HEK293 (cell line): ENCODE results near the gene PLD6.

Experiments used
- CTCF ChIA-PET: fragments of 350-600 bp; formaldehyde crosslinking; extraction: SDS; loops from one replicate; lab custom pipeline; 2021; ENCODE audit warnings: antibody characterized with exemption; lab: Yijun Ruan, JAX
- POLR2A ChIA-PET: fragments of 300-600 bp; formaldehyde crosslinking; extraction: SDS; loops from one replicate; lab custom pipeline; 2020; ENCODE audit warnings: antibody characterized with exemption, inconsistent platforms; lab: Yijun Ruan, JAX
- H3K27ac ChIP-seq: fragments of 200-500 bp; sonication (Bioruptor generic); 2 replicates; pipeline ENCODE4 v1.5.1; 2014; ENCODE audit warnings: low read depth, low read length, control low read depth, inconsistent platforms; ENCODE audit errors: extremely low read depth
- H3K36me3 ChIP-seq, 2 experiments: fragments of 200-500 bp in 1 of 2; sonication (Bioruptor generic) in 1 of 2; 1 replicate in 1 of 2; 2 replicates in 1 of 2; pipeline ENCODE4 v1.5.1; 2014 to 2017; ENCODE audit warnings: inconsistent platforms in 2 of 2, low read length in 2 of 2; ENCODE audit not compliant: control insufficient read depth in 2 of 2, insufficient read depth in 1 of 2
- H3K4me1 ChIP-seq: fragments of 200-500 bp; sonication (Bioruptor generic); 2 replicates; pipeline ENCODE4 v1.5.1; 2014; ENCODE audit warnings: mild to moderate bottlenecking, low read length, inconsistent platforms; ENCODE audit not compliant: control insufficient read depth, insufficient read depth
- H3K4me3 ChIP-seq: 2 replicates; pipeline ENCODE4 v1.5.1; 2011; ENCODE audit warnings: low read depth, mild to moderate bottlenecking, control low read depth, low read length, moderate library complexity
- H3K9me3 ChIP-seq: fragments of 200-500 bp; sonication (Bioruptor generic); 2 replicates; pipeline ENCODE4 v1.5.1; 2014; ENCODE audit warnings: low read depth, low read length, inconsistent platforms; ENCODE audit not compliant: control insufficient read depth, insufficient read depth
- EGR2 ChIP-seq: fragments of 450-650 bp; formaldehyde crosslinking; IDR thresholded peaks from 2 replicates; pipeline ENCODE4 v1.5.1; 2016; ENCODE audit warnings: low read depth, missing biosample characterization, missing genetic modification characterization
- ELK4 ChIP-seq: IDR thresholded peaks from 2 replicates; pipeline ENCODE4 v1.6.1; 2011; ENCODE audit warnings: mild to moderate bottlenecking, low read depth, low read length, borderline replicate concordance
- HIC1 ChIP-seq: fragments of 450-650 bp; formaldehyde crosslinking; IDR thresholded peaks from 2 replicates; pipeline ENCODE4 v1.5.1; 2016; ENCODE audit warnings: missing biosample characterization, missing genetic modification characterization
- KLF16 ChIP-seq: fragments of 450-650 bp; formaldehyde crosslinking; IDR thresholded peaks from 2 replicates; pipeline ENCODE4 v1.5.1; 2017; ENCODE audit warnings: missing biosample characterization, missing genetic modification characterization
- ZFHX2 ChIP-seq: fragments of 450-650 bp; formaldehyde crosslinking; conservative IDR thresholded peaks from 2 replicates; pipeline ENCODE4 v1.5.1; 2016; ENCODE audit warnings: missing biosample characterization, missing genetic modification characterization
- ZNF280D ChIP-seq: fragments of 450-650 bp; formaldehyde crosslinking; IDR thresholded peaks from 2 replicates; pipeline ENCODE4 v1.5.1; 2016; ENCODE audit warnings: missing biosample characterization, missing genetic modification characterization
- ZNF585B ChIP-seq: fragments of 450-650 bp; formaldehyde crosslinking; IDR thresholded peaks from 2 replicates; pipeline ENCODE4 v1.5.1; 2016; ENCODE audit warnings: missing biosample characterization, missing genetic modification characterization
- ZNF664 ChIP-seq: fragments of 450-650 bp; formaldehyde crosslinking; IDR thresholded peaks from 2 replicates; pipeline ENCODE4 v1.5.1; 2016; ENCODE audit warnings: missing biosample characterization, missing genetic modification characterization
- ZNF677 ChIP-seq: fragments of 450-650 bp; IDR thresholded peaks from 2 replicates; pipeline ENCODE4 v1.5.0; 2018; ENCODE audit warnings: missing biosample characterization, mild to moderate bottlenecking, missing genetic modification characterization, moderate library complexity
- ZNF776 ChIP-seq: fragments of 450-650 bp; formaldehyde crosslinking; IDR thresholded peaks from 2 replicates; pipeline ENCODE4 v1.5.0; 2017; ENCODE audit warnings: missing biosample characterization, missing genetic modification characterization, borderline replicate concordance
- ZNF777 ChIP-seq: fragments of 450-650 bp; formaldehyde crosslinking; IDR thresholded peaks from 2 replicates; pipeline ENCODE4 v1.5.1; 2017; ENCODE audit warnings: missing biosample characterization, missing genetic modification characterization, borderline replicate concordance
- TF ChIP-seq, protein P1 (sequence below): fragments of 450-650 bp; formaldehyde crosslinking; IDR thresholded peaks from 2 replicates; pipeline ENCODE4 v1.5.1; 2016; ENCODE audit warnings: missing biosample characterization, missing genetic modification characterization
- TF ChIP-seq, protein P2 (sequence below): fragments of 450-650 bp; formaldehyde crosslinking; IDR thresholded peaks from 2 replicates; pipeline ENCODE4 v1.5.1; 2017; ENCODE audit warnings: missing biosample characterization, mild to moderate bottlenecking, missing genetic modification characterization, moderate library complexity

Gene PLD6

GRCh38 chr17:17204041-17204591 is 2.0 kb downstream of the PLD6 start:
- H3K4me1 ChIP-seq = peaks cover 5% of the 10 kb centered on the region
- no peaks in the 10 kb centered on the region for H3K9me3 ChIP-seq
- H3K27ac ChIP-seq = no peak overlapping the region
- CTCF ChIA-PET = interaction anchor here (0.6 to 1.2 kb wide), 2 partner anchors 62 to 154 kb away, joined by 3 to 4 read pairs; no protein-coding TSS in a partner anchor
- TF ChIP-seq, protein P1, sequence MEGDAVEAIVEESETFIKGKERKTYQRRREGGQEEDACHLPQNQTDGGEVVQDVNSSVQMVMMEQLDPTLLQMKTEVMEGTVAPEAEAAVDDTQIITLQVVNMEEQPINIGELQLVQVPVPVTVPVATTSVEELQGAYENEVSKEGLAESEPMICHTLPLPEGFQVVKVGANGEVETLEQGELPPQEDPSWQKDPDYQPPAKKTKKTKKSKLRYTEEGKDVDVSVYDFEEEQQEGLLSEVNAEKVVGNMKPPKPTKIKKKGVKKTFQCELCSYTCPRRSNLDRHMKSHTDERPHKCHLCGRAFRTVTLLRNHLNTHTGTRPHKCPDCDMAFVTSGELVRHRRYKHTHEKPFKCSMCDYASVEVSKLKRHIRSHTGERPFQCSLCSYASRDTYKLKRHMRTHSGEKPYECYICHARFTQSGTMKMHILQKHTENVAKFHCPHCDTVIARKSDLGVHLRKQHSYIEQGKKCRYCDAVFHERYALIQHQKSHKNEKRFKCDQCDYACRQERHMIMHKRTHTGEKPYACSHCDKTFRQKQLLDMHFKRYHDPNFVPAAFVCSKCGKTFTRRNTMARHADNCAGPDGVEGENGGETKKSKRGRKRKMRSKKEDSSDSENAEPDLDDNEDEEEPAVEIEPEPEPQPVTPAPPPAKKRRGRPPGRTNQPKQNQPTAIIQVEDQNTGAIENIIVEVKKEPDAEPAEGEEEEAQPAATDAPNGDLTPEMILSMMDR (tag by site-specific recombination) = no peak
- TF ChIP-seq ZNF280D (no peak), ZNF777 (no peak), ZFHX2 (tag by site-specific recombination) (peak; percentile 37; the same call in 1 of the 2 replicates), ZNF677 (tag by site-specific recombination) (no peak), EGR2 (tag by site-specific recombination) (peak; percentile 29; the same call in 1 of the 2 replicates), HIC1 (tag by site-specific recombination) (peak; percentile 59; the same call in 1 of the 2 replicates)
- TF ChIP-seq, all 188 proteins: peak for 3
- POLR2A ChIA-PET = interaction anchor here (0.6 kb wide), 1 partner anchor 179 kb away, joined by 4 read pairs; no protein-coding TSS in a partner anchor
- H3K36me3 ChIP-seq = peaks cover 4 to 41% of the 10 kb centered on the region in 2 experiments
- H3K4me3 ChIP-seq = no peak overlapping the region

- H3K4me1 ChIP-seq = peaks cover 5% of the 10 kb centered on the region
- ChIA-PET POLR2A (no interaction called here), CTCF (no interaction called here)
- no peaks in the 10 kb centered on the region for H3K9me3 ChIP-seq
- peaks cover 4 to 41% of the 10 kb centered on the region in 2 experiments for H3K36me3 ChIP-seq
- TF ChIP-seq, protein P1 (tag by site-specific recombination) = no peak
- TF ChIP-seq ELK4 (no peak), ZNF585B (tag by site-specific recombination) (no peak), ZNF776 (no peak), ZNF664 (tag by site-specific recombination) (no peak), KLF16 (no peak)
- TF ChIP-seq, protein P2, sequence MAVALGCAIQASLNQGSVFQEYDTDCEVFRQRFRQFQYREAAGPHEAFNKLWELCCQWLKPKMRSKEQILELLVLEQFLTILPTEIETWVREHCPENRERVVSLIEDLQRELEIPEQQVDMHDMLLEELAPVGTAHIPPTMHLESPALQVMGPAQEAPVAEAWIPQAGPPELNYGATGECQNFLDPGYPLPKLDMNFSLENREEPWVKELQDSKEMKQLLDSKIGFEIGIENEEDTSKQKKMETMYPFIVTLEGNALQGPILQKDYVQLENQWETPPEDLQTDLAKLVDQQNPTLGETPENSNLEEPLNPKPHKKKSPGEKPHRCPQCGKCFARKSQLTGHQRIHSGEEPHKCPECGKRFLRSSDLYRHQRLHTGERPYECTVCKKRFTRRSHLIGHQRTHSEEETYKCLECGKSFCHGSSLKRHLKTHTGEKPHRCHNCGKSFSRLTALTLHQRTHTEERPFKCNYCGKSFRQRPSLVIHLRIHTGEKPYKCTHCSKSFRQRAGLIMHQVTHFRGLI (tag by site-specific recombination) = no peak
- H3K27ac ChIP-seq = no peak overlapping the region
- no peak overlapping the region for H3K4me3 ChIP-seq
Observed at GRCh38 chr17:17203173-17203730, 2.9 kb downstream of the PLD6 start.
